GM18858 (cell line): ENCODE data around the gene NR5A1.

Source experiments
- ATAC-seq: cut with Tn5 transposase; IDR thresholded peaks from one replicate; pipeline ENCODE4 v1.9.1; 2021; ENCODE audit not compliant: unreplicated experiment

Gene NR5A1

DNA sequence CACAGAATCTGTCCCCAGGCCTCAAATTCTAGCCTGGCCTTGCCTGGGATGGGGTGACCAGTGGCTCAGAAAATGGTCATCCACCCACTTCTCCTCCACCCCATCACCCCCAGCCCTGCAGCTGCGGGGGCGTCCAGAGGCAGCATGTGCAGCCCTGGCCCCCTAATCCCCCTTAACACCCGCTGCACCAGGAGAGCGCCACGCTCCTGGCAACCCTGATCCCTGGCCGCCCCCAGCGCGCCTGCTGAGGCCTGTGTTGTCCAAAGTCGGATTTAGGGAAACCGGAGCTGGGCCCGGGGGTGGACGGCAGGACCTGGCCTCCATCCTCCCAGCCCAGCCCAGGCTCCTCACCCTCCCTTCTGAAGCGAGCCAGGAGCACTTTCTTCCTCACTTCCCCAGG is 22.0 kb downstream of the NR5A1 start:
- ATAC-seq, result no peak

DNA sequence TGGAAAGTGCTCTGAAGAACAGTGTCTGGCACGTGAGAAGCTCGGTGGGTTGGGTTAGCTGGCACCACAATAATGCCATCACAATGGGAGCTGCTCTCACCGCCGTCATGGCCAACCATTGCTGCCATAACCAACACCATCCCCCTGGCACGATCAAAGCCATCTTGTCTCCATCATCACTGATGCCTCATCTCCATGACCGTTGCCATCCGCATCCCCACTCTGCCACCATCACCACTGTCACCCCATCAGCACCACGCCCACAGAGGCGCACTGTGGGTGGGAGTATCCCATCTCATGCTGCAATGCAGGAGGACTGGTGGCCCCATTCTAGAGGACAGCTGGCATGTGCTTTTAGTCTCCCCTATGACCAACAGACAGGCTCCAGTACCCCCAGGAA is 23.7 kb downstream of the NR5A1 start:
- ATAC-seq, result no peak

DNA sequence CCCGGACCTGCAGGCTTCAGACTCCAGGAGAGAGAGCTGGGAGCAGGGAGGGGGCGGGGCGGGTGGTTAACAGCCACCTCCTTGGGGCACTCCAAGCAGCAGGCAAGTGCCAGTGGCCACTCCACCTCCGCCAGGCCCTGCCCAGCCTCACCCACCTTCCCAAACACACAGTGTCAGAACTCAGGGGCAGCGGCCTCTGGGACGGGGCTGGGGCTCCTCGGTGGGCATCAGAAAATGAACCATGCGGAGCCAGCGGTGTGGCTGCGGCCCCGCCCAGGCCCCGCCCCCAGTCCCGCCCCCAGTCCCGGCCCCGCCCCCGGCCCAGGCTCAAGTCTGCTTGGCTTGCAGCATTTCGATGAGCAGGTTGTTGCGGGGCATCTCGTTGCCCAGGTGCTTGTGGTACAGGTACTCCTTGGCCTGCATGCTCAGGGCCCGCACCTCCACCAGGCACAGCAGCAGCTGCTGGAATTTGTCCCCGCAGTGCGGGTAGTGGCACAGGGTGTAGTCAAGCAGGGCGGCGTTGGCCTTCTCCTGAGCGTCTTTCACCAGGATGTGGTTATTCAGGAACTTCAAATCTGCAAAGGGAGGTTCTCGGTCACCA is 24.7 kb downstream of the NR5A1 start:
- ATAC-seq, result no peak

DNA sequence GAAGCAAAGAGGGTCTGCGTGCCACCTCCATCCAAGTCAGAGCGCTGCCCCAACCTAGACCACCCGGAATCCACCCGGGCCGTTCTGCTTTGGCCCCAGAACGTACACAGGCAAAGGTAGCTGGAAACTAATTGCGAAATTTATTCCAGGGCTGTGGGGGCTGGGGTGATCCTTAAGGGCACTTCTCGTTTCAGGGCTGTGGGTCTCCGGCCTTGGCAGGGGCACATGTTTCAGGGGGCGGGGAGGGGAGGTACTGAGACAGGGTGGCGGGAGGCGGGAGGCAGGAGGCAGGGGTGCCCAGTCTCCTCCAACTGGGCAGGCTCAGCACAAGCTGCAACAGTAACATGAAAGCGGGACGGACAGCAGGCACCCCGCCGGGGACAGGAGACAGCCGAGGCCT is 26.1 kb downstream of the NR5A1 start:
- no peak for ATAC-seq

DNA sequence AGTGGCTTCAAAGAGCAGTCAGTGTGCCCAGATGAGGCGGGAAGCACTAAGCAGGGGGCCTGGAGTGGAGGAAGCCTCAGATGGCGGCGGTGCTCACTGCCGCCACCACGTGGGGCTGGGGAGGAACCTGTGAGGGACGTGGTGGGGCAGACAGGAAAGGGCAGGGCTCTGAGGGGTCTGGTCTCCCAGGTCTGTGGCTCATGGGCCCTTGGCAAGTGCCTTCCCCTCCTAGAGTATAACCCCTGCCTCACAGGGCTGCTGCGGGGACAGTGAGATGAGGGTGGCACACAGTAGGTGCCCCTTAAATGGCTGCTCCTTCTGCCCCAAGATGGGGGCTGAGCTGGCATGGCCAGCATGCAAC is 26.6 kb downstream of the NR5A1 start:
- ATAC-seq, result no peak

DNA sequence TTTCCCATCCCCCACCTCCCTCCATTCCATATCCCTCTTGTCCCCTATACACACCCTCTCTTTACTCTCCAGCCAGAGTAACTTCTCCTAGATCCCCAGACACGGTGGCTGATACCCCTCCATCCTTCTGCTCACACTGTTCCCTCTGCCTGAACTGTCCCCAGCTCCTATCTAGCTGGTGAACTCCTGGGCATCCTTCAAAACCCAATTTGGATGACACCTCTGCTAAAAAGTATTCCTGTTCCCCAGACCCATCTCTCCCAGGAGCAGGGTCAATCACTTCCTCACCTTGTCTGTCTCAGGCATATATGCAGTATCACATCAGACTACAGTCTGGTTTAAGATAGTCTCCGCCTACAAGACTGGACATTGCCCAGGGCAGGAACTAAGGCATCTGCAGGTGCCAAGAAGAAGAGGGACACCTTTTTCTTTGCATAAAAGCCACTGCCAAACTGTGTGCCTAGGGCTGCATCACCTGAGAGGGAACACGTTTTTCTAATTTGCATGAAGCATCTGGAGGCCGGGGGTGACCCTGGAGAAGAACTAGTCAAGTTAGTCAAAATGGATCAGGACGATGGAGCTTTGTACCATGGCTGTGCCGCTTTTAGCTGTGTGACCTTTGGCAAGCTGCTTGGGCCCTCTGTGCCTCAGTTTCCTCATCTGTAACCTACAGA is 27.1 kb downstream of the NR5A1 start:
- no peak for ATAC-seq

DNA sequence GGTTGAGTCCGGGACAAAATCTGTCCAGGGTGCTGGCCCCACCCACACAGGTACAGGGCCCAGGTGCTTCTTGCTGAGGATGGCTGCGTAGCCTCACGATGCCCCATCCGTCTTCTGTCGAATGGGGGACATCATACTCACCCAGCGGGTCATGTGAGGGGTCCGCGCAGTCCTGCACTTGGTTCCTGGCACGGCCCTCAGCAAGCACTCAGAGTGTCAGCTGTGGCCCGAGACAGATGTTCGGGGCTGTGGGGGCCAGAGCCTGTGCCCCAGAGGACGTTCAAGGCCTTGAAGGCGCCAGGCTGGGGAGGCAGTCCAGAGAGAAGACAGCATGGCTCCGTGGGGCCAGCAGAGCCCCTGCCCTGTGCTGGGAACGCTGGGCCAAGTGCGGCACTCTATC is 27.8 kb downstream of the NR5A1 start:
- no peak for ATAC-seq

DNA sequence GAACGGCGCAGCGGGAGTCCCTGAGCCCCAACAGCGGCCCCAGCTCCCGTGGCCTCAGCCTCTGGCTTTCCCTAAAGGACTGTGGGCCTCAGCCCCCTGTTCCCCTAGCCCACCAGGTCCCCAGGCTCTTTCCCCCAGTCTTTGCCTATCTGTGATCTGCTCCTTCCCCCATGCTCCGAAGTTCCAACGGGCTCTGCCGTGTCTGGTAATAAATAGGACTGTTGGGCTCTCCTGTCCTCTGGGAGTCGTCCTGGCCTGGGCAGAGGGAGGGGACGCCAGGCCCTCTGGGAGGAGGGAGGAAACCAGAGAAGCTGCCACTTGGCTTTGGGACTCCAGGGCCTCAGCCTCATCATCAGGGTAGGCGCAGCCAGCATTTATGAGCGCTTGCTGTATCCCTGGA is 28.8 kb downstream of the NR5A1 start:
- ATAC-seq, result no peak

DNA sequence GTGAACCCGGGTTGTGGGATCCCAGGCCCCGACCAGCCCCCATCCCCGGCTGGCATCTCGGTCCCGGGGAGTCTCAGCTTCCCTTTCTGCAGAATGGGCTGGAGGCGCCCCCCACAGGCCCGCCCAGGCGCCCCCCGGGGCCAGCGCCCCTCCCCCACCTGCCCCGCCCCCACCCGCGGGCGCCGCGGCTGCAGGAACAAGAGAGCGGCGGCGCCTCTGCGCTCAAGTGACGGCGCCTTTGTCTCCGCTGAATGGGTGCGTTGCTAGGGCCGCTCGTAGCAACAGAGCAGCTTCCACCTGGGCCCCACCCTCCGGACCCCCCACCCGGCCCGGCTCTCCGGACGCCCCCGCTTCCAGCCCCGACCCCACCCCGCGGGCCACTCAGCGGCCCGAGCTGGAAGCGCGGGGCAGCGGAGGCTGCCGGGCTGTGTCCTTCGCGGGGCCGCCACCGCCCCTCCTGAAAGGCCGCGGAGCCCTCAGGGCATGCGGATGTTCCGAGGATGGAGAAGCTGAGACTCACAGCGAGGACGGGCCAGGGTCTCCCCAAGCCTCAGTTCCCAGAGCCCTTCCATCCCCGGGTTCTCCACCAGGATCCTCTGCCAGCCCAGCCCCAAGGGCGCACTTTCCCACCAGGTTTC is 29.4 kb downstream of the NR5A1 start:
- ATAC-seq, result no peak

DNA sequence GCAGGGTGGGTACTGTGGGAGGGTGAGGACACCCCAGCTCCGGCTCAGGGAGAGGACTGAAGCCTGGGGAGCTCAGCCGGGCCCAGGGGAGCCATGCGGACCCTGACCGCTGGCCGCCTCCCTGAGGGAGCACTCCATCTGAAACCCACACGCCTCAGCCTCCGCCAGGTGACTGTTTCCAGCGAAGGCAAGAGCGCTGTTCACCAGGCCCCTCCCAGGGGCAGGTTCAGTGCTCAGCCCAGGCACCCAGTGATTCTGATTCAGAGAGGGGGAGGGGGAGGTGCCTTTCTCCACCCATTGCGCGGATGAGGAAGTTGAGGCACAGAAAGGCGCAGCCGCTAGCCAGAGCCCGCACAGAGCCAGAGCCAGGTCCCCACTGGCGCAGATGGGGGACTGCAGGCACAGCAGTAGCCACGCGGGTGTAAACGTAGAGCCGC is 30.0 kb downstream of the NR5A1 start:
- no peak for ATAC-seq

DNA sequence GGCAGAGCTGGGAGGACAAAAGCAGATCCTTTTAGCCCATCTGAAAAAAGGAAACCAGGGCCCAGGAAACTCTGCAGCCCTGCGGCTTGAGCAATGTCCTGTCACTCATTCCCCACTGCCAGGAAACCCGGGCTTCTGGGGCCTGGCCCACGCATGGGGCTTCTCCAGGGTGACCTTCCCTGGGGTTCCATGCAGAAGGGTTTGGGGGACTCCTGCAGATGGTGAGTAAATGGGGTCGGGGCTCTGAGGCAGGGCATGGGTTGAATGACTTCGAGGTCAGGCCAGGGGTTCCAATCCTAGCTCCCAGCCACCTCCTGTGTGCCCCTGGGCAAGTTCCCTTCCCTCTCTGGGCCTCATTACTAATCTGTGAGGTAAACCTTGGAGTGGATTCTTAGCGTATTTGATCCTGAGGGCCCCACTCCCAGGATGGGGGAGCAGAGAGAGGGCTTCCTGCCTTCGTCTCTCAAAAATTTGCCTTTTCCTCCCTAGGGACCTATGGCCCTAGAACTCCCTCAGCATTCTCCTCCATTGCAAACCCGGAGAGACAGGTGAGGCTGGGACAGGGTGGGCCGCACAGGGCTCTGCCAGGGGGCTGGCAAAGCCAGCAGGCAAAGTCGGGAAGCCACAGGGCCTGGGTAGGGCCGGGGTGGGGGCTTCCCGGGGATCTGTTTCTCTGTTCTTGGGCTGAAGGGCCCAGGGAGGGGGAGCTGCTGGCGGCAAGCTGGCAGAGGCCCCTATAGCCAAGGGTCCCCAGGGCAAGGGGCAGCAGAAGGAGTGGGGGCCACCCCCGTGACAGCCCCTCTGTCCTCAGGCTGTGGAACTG is 31.1 kb downstream of the NR5A1 start:
- ATAC-seq, result no peak

DNA sequence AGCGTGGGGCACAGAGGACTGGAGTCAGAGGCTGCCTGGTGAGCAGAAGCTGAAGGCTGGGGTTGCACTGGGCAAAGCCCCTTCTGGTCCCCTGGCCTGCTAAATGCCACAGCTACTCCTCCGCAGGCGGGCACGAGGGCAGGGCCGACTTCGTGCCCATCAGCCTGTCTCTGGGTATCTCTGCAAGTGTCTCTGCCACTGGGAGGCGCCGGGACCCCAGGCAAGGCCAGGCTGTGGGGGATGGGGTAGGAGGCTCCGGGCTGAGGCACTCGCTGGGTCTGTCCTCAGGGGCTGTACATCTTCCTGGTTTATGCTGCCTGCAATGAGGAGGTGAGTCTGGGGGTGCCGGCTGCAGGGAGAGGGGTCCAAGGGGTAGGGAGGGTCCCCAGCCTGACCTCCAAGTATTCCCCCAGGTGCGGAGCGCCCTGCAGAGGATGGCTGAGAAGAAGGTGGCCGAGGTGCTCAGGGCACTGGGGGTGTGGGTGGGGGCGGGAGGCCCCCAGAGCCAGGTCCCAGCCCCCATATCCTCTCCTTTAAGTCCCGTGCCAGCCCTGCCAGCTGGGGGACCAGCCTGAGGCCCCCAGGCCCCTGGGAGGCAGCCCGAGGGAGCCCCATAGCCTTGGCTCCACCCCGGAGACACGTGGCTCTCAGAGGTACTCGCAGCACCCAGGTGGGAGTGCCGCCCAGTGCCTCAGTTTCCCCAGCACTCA is 31.9 kb downstream of the NR5A1 start:
- no peak for ATAC-seq

DNA sequence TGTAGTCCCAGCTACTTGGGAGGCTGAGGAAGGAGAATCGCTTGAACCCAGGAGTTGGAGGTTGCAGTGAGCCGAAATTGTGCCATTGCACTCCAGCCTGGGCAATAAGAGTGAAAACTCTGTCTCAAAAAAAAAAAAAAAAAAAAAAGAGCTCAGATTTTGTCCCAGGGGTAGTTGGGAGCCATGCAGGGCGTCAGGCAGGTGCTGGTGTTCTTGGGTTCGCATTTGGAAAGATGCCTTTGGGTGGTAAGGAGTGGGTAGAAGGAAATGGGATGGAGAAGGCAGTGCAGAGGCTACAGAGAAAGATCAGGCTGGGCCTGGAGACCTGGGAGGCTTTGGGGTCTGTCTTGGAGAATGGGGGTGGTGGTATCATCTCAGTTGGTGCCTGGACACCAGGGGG is 33.0 kb downstream of the NR5A1 start:
- no peak for ATAC-seq

DNA sequence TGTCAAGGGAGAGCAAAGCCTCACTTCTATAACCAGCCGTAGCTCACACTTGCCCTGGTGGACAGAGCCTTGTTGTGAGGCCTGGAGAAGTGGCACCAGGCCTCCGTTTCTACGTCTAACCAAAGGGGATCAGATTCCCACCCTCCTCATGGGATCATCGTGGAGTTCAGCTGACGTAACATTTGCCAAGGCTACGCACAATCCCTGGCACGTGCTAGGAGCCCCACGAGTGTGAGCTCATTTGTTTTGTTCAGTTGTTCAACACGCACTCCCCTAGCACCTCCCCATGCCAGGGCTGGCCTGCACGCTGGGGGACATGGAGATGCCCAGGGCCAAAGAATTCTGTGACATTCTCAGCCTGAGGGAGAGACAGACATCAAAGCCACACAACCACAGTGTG is 33.9 kb downstream of the NR5A1 start:
- ATAC-seq, result no peak

DNA sequence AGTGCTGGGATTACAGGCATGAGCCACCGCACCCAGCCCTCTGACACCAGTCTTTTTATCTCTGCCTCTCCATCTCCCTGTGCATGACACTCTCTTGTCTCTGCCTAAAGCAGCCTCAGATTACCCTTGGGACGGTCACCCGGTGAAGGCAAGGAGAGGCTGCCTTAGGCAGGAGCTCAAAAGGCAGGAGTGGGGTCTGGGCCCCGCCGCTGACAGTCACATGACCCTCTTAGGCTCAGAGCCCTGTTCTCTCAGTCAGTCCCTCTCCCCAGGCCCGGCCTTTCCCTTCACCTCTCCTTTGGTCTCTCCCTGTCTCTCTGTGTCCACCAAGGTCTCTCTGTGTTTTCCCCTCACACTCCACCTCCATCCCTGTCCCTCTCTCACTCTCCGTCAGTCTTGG is 34.4 kb downstream of the NR5A1 start:
- no peak for ATAC-seq

DNA sequence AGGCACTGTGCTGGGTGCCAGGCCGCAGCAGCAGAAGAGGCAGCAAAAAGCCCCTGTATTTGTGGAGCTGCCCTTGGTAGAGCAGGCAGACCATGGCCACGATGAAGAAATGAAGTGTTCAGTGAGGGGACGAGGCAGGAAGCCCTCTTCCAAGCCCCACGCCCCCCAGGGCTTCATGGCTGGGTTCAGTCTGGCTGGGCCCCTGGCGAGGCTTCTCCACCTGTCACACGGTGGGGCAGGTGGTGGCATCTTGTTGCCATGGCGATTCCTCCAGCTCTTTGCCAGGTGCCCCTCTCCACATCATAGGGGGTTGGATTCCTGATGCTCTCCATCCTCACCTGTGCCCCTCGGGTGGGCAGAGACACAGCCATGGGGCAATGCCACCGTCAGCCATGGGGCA is 35.4 kb downstream of the NR5A1 start:
- ATAC-seq, result no peak

DNA sequence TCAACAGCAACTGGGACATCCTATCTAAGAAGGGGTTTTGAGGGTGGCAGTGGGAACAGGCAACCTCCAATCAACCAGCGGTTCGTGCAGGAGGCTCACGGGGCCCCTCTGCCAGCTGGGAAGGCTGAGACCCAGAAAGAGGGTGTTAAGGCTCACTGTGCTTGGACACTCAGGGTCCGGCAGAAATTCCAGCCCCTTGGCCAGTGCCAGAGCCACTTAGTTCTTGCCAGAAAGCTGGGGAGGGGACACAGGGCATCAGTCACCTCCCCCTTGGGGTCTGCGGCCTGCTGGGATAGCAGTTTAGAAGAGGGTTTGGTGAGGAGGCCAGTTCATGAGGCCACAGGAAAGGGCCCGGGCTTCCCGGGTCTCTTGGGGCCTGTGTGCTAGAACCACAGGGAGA is 36.5 kb downstream of the NR5A1 start:
- ATAC-seq, result no peak

DNA sequence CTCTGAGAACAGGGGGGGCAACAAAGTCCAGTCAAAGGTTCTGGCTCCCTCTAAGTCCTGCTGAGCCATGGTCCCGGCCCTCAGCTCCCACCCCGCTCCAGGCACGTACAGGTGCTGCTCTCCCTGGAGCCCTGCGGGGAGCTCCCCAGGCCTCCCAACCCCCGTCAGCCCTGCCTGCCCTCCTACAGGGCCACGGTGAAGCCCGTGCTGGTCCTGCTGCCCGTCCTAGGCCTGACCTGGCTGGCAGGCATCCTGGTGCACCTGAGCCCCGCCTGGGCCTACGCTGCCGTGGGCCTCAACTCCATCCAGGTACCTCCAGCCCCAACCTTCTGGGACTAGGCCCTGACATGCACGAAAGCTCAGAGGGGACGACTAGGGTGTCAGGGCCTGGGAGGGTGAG is 36.9 kb downstream of the NR5A1 start:
- ATAC-seq, result no peak

DNA sequence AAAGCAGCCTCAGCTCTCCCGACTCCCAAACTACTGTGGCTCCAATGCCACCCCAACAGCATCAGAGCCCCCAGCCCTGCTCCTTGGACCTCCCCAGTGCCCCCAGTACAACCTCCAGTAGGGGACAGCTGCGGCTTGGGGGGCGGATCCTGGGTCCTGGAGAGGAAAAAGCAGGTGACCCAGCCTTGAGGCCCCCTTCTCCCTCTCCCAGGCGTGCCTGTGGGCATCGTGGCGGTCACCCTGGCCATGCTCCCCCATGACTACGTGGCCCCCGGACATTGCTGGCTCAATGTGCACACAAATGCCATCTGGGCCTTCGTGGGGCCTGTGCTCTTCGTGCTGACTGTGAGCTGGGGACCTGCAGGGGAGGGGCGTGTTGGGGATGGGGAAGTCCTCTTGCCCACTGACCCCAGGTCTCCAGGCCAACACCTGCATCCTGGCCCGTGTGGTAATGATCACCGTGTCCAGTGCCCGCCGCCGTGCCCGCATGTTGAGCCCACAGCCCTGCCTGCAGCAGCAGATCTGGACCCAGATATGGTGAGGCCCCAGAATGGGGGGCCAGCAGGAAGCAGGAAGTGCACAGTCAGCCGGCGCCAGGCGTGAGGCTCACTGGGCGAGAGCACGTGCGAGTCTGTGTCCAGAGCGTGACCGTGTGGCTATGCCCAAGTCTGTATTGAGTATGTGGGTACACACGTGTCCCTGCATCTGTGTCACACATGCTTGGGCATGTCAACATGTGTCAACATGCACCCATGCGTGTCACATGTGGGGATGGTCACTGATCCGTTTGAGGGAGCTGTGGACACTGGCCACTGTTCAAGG is 38.0 kb downstream of the NR5A1 start:
- no peak for ATAC-seq

DNA sequence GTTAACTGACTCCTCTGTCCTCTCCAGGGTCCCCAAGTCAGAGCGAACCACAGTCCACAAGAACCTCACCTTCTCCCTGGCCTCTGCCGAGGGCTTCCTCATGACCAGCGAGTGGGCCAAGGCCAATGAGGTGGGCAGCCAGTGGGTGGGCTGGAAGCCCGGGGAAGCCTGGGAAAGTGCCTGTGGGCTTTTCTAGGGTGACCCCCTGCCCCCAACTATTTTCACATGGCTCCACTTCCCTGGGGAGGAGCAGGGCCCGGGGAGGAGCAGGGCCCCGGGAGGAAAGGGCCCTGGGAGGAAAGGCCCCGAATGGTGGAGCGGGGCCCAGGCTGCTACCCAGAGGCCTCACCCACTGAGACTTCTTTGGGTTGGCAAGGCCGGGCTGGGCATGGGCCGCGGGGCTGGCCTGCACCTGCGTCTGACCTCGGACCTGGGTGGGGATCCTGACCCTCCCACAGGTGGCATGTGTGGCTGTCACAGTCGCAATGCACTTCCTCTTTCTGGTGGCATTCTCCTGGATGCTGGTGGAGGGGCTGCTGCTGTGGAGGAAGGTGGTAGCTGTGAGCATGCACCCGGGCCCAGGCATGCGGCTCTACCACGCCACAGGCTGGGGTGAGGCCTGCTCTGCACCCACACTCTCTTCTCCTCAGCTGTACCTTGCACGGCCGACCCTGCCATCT is 39.0 kb downstream of the NR5A1 start:
- ATAC-seq, result no peak
